Left lobe of liver (tissue), 2 donors: ENCODE measurements around the gene ZBTB40. TPM values are rescaled to one million over a fixed set of nuclear protein-coding genes. Genes with fewer than 3 reads are reported as not detected.

Experiments used
- ATAC-seq: fragments of 200-7000 bp; cut with Tn5 transposase; one replicate; pipeline ENCODE4 v1.9.1; 2020; ENCODE audit warnings: mild to moderate bottlenecking, moderate library complexity
- DNase-seq: peaks from one replicate; pipeline ENCODE4 v3.0.0-alpha.2; 2020; ENCODE audit warnings: low spot score
- total RNA-seq: library from RNA; stranded (reverse); gene quantifications from one replicate; pipeline ENCODE4 v1.2.1, GENCODE V29; 2021
- donor health status: DM: no; HTN: no; CAD: no; lungs with moderate emphysema.
- donor health status: DM: no; HTN: yes; CAD: no.

The ZBTB40 gene
- total RNA-seq, 1 donor from 2014 or later: 6.7 TPM

- ATAC-seq (no peak), DNase-seq (no peak)
Observed at GRCh38 chr1:22502202-22502601, 50.6 kb downstream of the ZBTB40 start.

GRCh38 chr1:22503721-22504410 is 52.2 kb downstream of the ZBTB40 start:
- peak; percentile 66 for ATAC-seq
- DNase-seq: no peak

- ATAC-seq: peak; percentile 80
- no peak for DNase-seq
Observed at GRCh38 chr1:22506130-22506692, 54.6 kb downstream of the ZBTB40 start.

GRCh38 chr1:22507587-22507986 is 55.9 kb downstream of the ZBTB40 start:
- no peak for ATAC-seq
- DNase-seq: no peak

GRCh38 chr1:22508329-22508728 is 56.7 kb downstream of the ZBTB40 start:
- ATAC-seq (no peak), DNase-seq (no peak)

- ATAC-seq (no peak), DNase-seq (no peak)
Observed at GRCh38 chr1:22508991-22509390, 57.3 kb downstream of the ZBTB40 start.

GRCh38 chr1:22509815-22510214 is 58.2 kb downstream of the ZBTB40 start:
- no peak for ATAC-seq
- DNase-seq: no peak

GRCh38 chr1:22512873-22513272 is 61.2 kb downstream of the ZBTB40 start:
- no peak for DNase-seq
- no peak for ATAC-seq

- ATAC-seq: no peak
Observed at GRCh38 chr1:22516906-22517571, 65.4 kb downstream of the ZBTB40 start.

GRCh38 chr1:22517956-22518355 is 66.3 kb downstream of the ZBTB40 start:
- ATAC-seq (no peak), DNase-seq (no peak)

More at GRCh38 chr1:22516906-22517571, 65.4 kb downstream of the ZBTB40 start:
- no peak for DNase-seq

- DNase-seq: no peak
- ATAC-seq: no peak
Observed at GRCh38 chr1:22518379-22518778, 66.7 kb downstream of the ZBTB40 start.

GRCh38 chr1:22520871-22521270 is 69.2 kb downstream of the ZBTB40 start:
- DNase-seq (no peak), ATAC-seq (no peak)

- ATAC-seq (no peak), DNase-seq (no peak)
Observed at GRCh38 chr1:22521692-22522091, 70.0 kb downstream of the ZBTB40 start.

- DNase-seq: no peak
- ATAC-seq: no peak
Observed at GRCh38 chr1:22522221-22522743, 70.6 kb downstream of the ZBTB40 start.

- no peak for DNase-seq
- ATAC-seq: no peak
Observed at GRCh38 chr1:22524481-22524880, 72.8 kb downstream of the ZBTB40 start.

- DNase-seq: no peak
- ATAC-seq: no peak
Observed at GRCh38 chr1:22525211-22525610, 73.6 kb downstream of the ZBTB40 start.

GRCh38 chr1:22525646-22526045 is 74.0 kb downstream of the ZBTB40 start:
- ATAC-seq: no peak
- no peak for DNase-seq

GRCh38 chr1:22526098-22526497 is 74.4 kb downstream of the ZBTB40 start:
- no peak for DNase-seq

GRCh38 chr1:22526677-22527076 is 75.0 kb downstream of the ZBTB40 start:
- DNase-seq (no peak), ATAC-seq (no peak)

More at GRCh38 chr1:22526098-22526497, 74.4 kb downstream of the ZBTB40 start:
- no peak for ATAC-seq

GRCh38 chr1:22527122-22527521 is 75.5 kb downstream of the ZBTB40 start:
- peak; percentile 23 for ATAC-seq
- DNase-seq: no peak

GRCh38 chr1:22527555-22528296 is 76.1 kb downstream of the ZBTB40 start:
- ATAC-seq (no peak), DNase-seq (no peak)
